Osteoblast (primary cell): ENCODE data around the gene WDR12. TPM values are rescaled to one million over a fixed set of nuclear protein-coding genes. Genes with fewer than 3 reads are reported as not detected.

ENCODE experiments used
- DNase-seq: peaks from one replicate; pipeline ENCODE4 v3.0.0; 2011; ENCODE audit warnings: low spot score, mixed read lengths; ENCODE audit not compliant: insufficient read length; ENCODE audit errors: missing footprints
- H2AFZ ChIP-seq: 2 replicates; pipeline ENCODE4 v1.6.0; 2011; ENCODE audit warnings: mild to moderate bottlenecking, low read length
- H3K27ac ChIP-seq: 2 replicates; pipeline ENCODE4 v1.5.1; 2011; ENCODE audit warnings: mild to moderate bottlenecking, low read depth, low read length, moderate library complexity
- H3K27me3 ChIP-seq: 2 replicates; pipeline ENCODE4 v1.6.0; 2012; ENCODE audit warnings: mild to moderate bottlenecking, control low read depth, inconsistent platforms, low read length, moderate library complexity; ENCODE audit not compliant: insufficient read depth
- H3K36me3 ChIP-seq: 2 replicates; pipeline ENCODE4 v1.5.1; 2011; ENCODE audit warnings: mild to moderate bottlenecking, low read length, control low read depth, moderate library complexity; ENCODE audit not compliant: insufficient read depth
- H3K4me1 ChIP-seq: 2 replicates; pipeline ENCODE4 v1.5.1; 2011; ENCODE audit warnings: mild to moderate bottlenecking, low read length, control low read depth, moderate library complexity; ENCODE audit not compliant: insufficient read depth
- H3K4me2 ChIP-seq: 2 replicates; pipeline ENCODE4 v1.6.0; 2011; ENCODE audit warnings: mild to moderate bottlenecking, low read length; ENCODE audit not compliant: insufficient read depth
- H3K4me3 ChIP-seq: fragments of 200-600 bp; sonication (generic); 3 replicates; pipeline ENCODE4 v1.5.1; 2012; ENCODE audit warnings: mild to moderate bottlenecking, low read length, inconsistent platforms; ENCODE audit not compliant: insufficient read depth
- H3K79me2 ChIP-seq: 2 replicates; pipeline ENCODE4 v1.6.0; 2012; ENCODE audit warnings: mild to moderate bottlenecking, low read length, control low read depth, inconsistent platforms; ENCODE audit not compliant: insufficient read depth
- H3K9me3 ChIP-seq: 2 replicates; pipeline ENCODE4 v1.5.1; 2011; ENCODE audit warnings: low read depth, low read length, control low read depth
- H4K20me1 ChIP-seq: 2 replicates; pipeline ENCODE4 v1.6.0; 2012; ENCODE audit warnings: mild to moderate bottlenecking, low read length, control low read depth; ENCODE audit not compliant: insufficient read depth
- CTCF ChIP-seq: IDR thresholded peaks from 2 replicates; pipeline ENCODE4 v1.5.1; 2011; ENCODE audit warnings: mild to moderate bottlenecking, low read depth, low read length, moderate library complexity; ENCODE audit errors: extremely low read depth
- total RNA-seq: library from RNA; depleted of rRNA; stranded (reverse); fragments of >200 nt; gene quantifications from 2 replicates; pipeline ENCODE4 v1.2.3, GENCODE V29; 2012

Gene WDR12
- total RNA-seq, 1 donor, result 21.4 TPM

- Histone ChIP-seq H3K9me3 (no peaks in the 10 kb centered on the region), H3K27me3 (no peaks in the 10 kb centered on the region), H3K27ac (no peak overlapping the region), H3K4me1 (no peaks in the 10 kb centered on the region), H3K4me2 (no peak overlapping the region), H3K79me2 (no peaks in the 10 kb centered on the region), H3K36me3 (peaks cover 4% of the 10 kb centered on the region), H2AFZ (no peak overlapping the region), H4K20me1 (no peaks in the 10 kb centered on the region), H3K4me3 (no peak overlapping the region)
- no peak for TF ChIP-seq CTCF
- no peak for DNase-seq
Measured at GRCh38 chr2:202945497-202945896, 34.0 kb upstream of the WDR12 start.

- no peak for DNase-seq
- no peaks in the 10 kb centered on the region for H3K9me3 ChIP-seq
- H3K27ac ChIP-seq, result no peak overlapping the region
- H3K79me2 ChIP-seq, result no peaks in the 10 kb centered on the region
- no peaks in the 10 kb centered on the region for H3K4me1 ChIP-seq
- no peak overlapping the region for H2AFZ ChIP-seq
- H4K20me1 ChIP-seq, result no peaks in the 10 kb centered on the region
- no peak overlapping the region for H3K4me3 ChIP-seq
- H3K4me2 ChIP-seq, result no peak overlapping the region
- H3K27me3 ChIP-seq, result no peaks in the 10 kb centered on the region
- no peak for TF ChIP-seq CTCF
- H3K36me3 ChIP-seq, result peaks cover 4% of the 10 kb centered on the region
Measured at GRCh38 chr2:202944816-202945215, 33.3 kb upstream of the WDR12 start.

- Histone ChIP-seq H3K4me1 (no peaks in the 10 kb centered on the region), H3K9me3 (no peaks in the 10 kb centered on the region), H3K79me2 (no peaks in the 10 kb centered on the region), H3K27ac (no peak overlapping the region), H3K4me3 (no peak overlapping the region), H3K27me3 (no peaks in the 10 kb centered on the region), H3K36me3 (peaks cover 4% of the 10 kb centered on the region), H3K4me2 (no peak overlapping the region), H4K20me1 (no peaks in the 10 kb centered on the region), H2AFZ (no peak overlapping the region)
- no peak for TF ChIP-seq CTCF
- DNase-seq, result no peak
Measured at GRCh38 chr2:202944408-202944807, 32.9 kb upstream of the WDR12 start.

- H4K20me1 ChIP-seq, result no peaks in the 10 kb centered on the region
- no peak for DNase-seq
Measured at GRCh38 chr2:202941771-202942170, 30.3 kb upstream of the WDR12 start.

More at GRCh38 chr2:202941771-202942170, 30.3 kb upstream of the WDR12 start:
- Histone ChIP-seq H3K4me1 (no peaks in the 10 kb centered on the region), H3K4me2 (no peak overlapping the region), H3K79me2 (no peaks in the 10 kb centered on the region), H3K36me3 (peaks cover 4% of the 10 kb centered on the region), H3K9me3 (no peaks in the 10 kb centered on the region), H3K27ac (peak overlapping the region; percentile 45), H3K27me3 (no peaks in the 10 kb centered on the region), H2AFZ (no peak overlapping the region), H3K4me3 (no peak overlapping the region)
- TF ChIP-seq CTCF, result no peak
